ENCODE results near the gene ITPRIPL1. TPM values are rescaled to one million over a fixed set of nuclear protein-coding genes. Genes with fewer than 3 reads are reported as not detected.

Gene ITPRIPL1
- total RNA-seq, 4 donors from 2014 or later: 1.8 to 4.1 (median 2.5) TPM

- Histone ChIP-seq H3K27ac (peak overlapping the region; percentile 87 to 90 (median 88)), H3K4me3 (peak overlapping the region in 3 of 4 donors; percentile 74 to 79 (median 75)), H3K27me3 (no peaks in the 10 kb centered on the region), H3K9me3 (no peaks in the 10 kb centered on the region), H3K4me1 (peaks cover 6 to 46% (median 11%) of the 10 kb centered on the region in 3 donors), H3K36me3 (peaks cover 13 to 33% (median 19%) of the 10 kb centered on the region in 3 donors)
- intact Hi-C loops (cut with DNase I): no loop called here
- DNase-seq: no peak
- 50 to 93% methylated on average over 1 to 3 of the region's 3 CpGs for WGBS, 2 donors
- no peak for TF ChIP-seq POLR2A (IDR thresholded peaks at IDR 0.05)
- no peak for TF ChIP-seq CTCF (IDR thresholded peaks at IDR 0.05)
Observed at GRCh38 chr2:96306370-96306769, 18.7 kb upstream of the ITPRIPL1 start.

DNA sequence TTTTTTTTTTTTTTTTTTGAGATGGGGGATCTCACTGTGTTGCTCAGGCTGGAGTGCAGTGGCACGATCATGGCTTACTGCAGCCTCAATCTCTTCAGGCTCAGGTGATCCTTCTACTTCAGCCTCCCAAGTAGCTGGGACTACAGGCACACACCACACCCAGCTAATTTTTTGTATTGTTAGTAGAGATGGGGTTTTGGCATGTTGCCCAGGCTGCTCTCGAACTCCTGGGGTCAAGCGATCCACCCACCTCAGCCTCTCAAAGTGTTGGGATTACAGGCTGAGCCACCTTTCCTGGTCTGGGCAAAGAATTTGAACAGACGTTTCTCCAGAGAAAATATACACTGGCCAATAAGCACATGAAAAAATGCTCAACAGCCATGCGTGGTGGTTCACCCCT, 16.9 kb upstream of the ITPRIPL1 start:
- Histone ChIP-seq H3K4me3 (no peak overlapping the region), H3K9me3 (no peaks in the 10 kb centered on the region), H3K27ac (no peak overlapping the region), H3K36me3 (peaks cover 0 to 14% (median 1%) of the 10 kb centered on the region in 3 donors), H3K4me1 (peaks cover 6 to 27% (median 11%) of the 10 kb centered on the region in 3 donors), H3K27me3 (no peaks in the 10 kb centered on the region)
- DNase-seq: no peak
- WGBS, 2 donors: 90 to 93% methylated on average over 1 to 4 of the region's 5 CpGs
- intact Hi-C loops (cut with DNase I): no loop called here
- TF ChIP-seq POLR2A (IDR thresholded peaks at IDR 0.05): no peak
- TF ChIP-seq CTCF (IDR thresholded peaks at IDR 0.05): no peak

DNA sequence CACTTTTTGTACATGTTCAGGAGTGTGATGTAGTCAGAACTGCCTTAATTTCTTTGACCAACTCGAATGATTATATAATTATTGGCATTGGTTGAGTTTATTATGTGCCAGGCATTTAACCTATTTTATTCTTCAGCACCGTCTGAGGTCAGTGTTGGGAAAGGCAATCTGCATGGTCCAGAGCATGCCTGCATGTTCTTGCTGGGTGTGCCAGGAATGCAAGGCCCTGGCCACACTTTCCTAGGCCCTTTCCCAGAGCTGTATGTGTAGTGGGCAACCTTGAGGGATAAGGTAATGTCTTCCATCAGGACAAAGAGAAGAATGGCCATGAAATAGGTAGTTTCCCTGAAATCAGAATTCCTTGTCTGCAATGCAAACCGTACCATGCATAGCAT, 10.1 kb upstream of the ITPRIPL1 start:
- H3K4me1 ChIP-seq: peaks cover 0 to under 1% (median 0%) of the 10 kb centered on the region in 3 donors
- TF ChIP-seq POLR2A (IDR thresholded peaks at IDR 0.05) (no peak), CTCF (IDR thresholded peaks at IDR 0.05) (no peak)
- no peak for DNase-seq
- WGBS, 2 donors: 67 to 82% methylated on average over 3 of the region's 3 CpGs
- no peaks in the 10 kb centered on the region for H3K36me3 ChIP-seq
- H3K27ac ChIP-seq: no peak overlapping the region
- no peaks in the 10 kb centered on the region for H3K9me3 ChIP-seq
- H3K4me3 ChIP-seq: no peak overlapping the region
- intact Hi-C loops (cut with DNase I): no loop called here
- H3K27me3 ChIP-seq: peaks cover 0 to 17% (median 3%) of the 10 kb centered on the region in 4 donors

GRCh38 chr2:96315400-96316071, 9.6 kb upstream of the ITPRIPL1 start:
- TF ChIP-seq POLR2A (IDR thresholded peaks at IDR 0.05) (no peak), CTCF (IDR thresholded peaks at IDR 0.05) (no peak)
- H3K9me3 ChIP-seq: no peaks in the 10 kb centered on the region
- peaks cover 0 to 6% (median 0%) of the 10 kb centered on the region in 3 donors for H3K4me1 ChIP-seq
- no peak for DNase-seq
- no peak overlapping the region for H3K4me3 ChIP-seq
- H3K27ac ChIP-seq: peak overlapping the region in 2 of 4 donors; percentile 39 to 49
- peaks cover 0 to 23% (median 3%) of the 10 kb centered on the region in 4 donors for H3K27me3 ChIP-seq
- WGBS, 2 donors: 44 to 71% methylated on average over 3 to 6 of the region's 7 CpGs
- H3K36me3 ChIP-seq: no peaks in the 10 kb centered on the region
- intact Hi-C loops (cut with DNase I): no loop called here

DNA sequence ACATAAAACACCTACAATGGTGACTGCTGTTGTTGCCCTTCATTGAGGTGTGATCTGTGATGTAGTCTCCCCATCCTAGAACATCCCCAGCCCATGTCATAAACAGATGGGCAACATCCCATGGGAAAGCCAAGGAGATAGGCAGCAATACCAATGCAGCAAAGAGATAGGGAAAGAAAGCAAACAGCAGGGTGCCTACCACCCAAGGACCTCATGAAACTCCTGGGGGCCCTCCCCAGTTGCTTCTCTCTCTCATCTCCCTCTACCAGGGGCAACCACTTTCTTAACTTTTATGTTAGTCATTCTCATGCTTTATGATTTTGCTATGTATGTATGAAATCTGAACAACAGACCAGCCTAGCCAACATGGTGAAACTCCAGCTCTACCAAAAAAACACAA, 8.1 kb upstream of the ITPRIPL1 start:
- H3K27me3 ChIP-seq: peaks cover 0 to 37% (median 3%) of the 10 kb centered on the region in 4 donors
- no peaks in the 10 kb centered on the region for H3K9me3 ChIP-seq
- no peak overlapping the region for H3K27ac ChIP-seq
- peaks cover 7 to 21% (median 11%) of the 10 kb centered on the region in 3 donors for H3K4me1 ChIP-seq
- H3K4me3 ChIP-seq: no peak overlapping the region
- no peak for TF ChIP-seq CTCF (IDR thresholded peaks at IDR 0.05)
- no peak for TF ChIP-seq POLR2A (IDR thresholded peaks at IDR 0.05)
- intact Hi-C loops (cut with DNase I): no loop called here
- no peak for DNase-seq
- H3K36me3 ChIP-seq: no peaks in the 10 kb centered on the region
